NCI-H82 (cell line): ENCODE data around the gene ST6GALNAC4.
"Not testable (repeated sequence)": the region's sequence is repeated elsewhere in the genome, so short reads cannot be mapped to it uniquely, and the experiment has no call there.

ENCODE experiments used
- DNase-seq: peaks from one replicate; lab custom pipeline; 2025; lab: John Stamatoyannopoulos, UW

Gene ST6GALNAC4

GRCh38 chr9:127871531-127871930 is 45.3 kb downstream of the ST6GALNAC4 start:
- DNase-seq = no peak

- no peak for DNase-seq
Observed at GRCh38 chr9:127870887-127871286, 46.0 kb downstream of the ST6GALNAC4 start.

GRCh38 chr9:127870153-127870491 is 46.7 kb downstream of the ST6GALNAC4 start:
- not testable (repeated sequence) for DNase-seq

GRCh38 chr9:127869310-127870152 is 47.3 kb downstream of the ST6GALNAC4 start:
- peak; percentile 86 for DNase-seq

- no peak for DNase-seq
Observed at GRCh38 chr9:127868278-127868902, 48.5 kb downstream of the ST6GALNAC4 start.

- DNase-seq = no peak
Observed at GRCh38 chr9:127867356-127868277, 49.2 kb downstream of the ST6GALNAC4 start.

- no peak for DNase-seq
Observed at GRCh38 chr9:127866535-127866934, 50.3 kb downstream of the ST6GALNAC4 start.

GRCh38 chr9:127865645-127866464 is 51.0 kb downstream of the ST6GALNAC4 start:
- no peak for DNase-seq

- DNase-seq = no peak
Observed at GRCh38 chr9:127863191-127863621, 53.6 kb downstream of the ST6GALNAC4 start.

- DNase-seq = peak; percentile 50
Observed at GRCh38 chr9:127862075-127863011, 54.5 kb downstream of the ST6GALNAC4 start.

- DNase-seq = no peak
Observed at GRCh38 chr9:127860779-127861178, 56.1 kb downstream of the ST6GALNAC4 start.

- no peak for DNase-seq
Observed at GRCh38 chr9:127860260-127860659, 56.6 kb downstream of the ST6GALNAC4 start.

GRCh38 chr9:127858041-127858512 is 58.8 kb downstream of the ST6GALNAC4 start:
- DNase-seq = peak; percentile 86
